ENCODE data around the gene THRSP. TPM values are rescaled to one million over a fixed set of nuclear protein-coding genes. Genes with fewer than 3 reads are reported as not detected.
"Not testable (repeated sequence)": the region's sequence is repeated elsewhere in the genome, so short reads cannot be mapped to it uniquely, and the experiment has no call there.

Gene THRSP
- total RNA-seq, 4 donors from 2014 or later, result 17.9 to 129 (median 47.3) TPM

DNA sequence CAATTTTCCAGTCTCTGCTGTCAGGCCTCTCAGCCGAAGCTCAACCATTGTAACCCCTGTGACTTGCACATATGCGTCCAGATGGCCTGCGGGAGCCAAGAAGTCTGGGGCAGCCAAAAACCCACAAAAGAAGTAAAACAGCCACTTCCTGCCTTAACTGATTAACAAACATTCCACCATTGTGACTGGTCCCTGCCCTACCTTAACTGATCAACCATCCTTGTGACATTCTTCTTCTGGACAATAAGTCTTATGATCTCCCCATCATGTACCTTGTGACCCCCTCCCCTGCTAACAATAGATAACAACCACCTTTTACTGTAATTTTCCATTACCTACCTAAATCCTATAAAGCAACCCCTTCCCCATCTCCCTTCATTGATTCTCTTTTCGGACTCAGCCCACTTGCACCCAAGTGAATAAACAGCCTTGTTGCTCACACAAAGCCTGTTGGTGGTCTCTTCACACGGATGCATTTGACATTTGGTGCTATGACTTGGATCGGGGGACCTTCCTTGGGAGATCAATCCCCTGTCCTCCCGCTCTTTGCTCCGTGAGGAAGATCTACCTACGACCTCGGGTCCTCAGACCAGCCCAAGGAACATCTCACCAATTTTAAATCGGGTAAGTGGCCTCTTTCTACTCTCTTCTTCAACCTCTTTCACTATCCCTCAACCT is 17.3 kb downstream of the THRSP start:
- no peaks in the 10 kb centered on the region for H3K9me3 ChIP-seq
- H3K27me3 ChIP-seq, result no peaks in the 10 kb centered on the region
- peaks cover 32% of the 10 kb centered on the region for H3K4me1 ChIP-seq
- H3K4me3 ChIP-seq, result no peak overlapping the region
- no peaks in the 10 kb centered on the region for H3K36me3 ChIP-seq
- H3K27ac ChIP-seq, result no peak overlapping the region
- TF ChIP-seq, protein P1, sequence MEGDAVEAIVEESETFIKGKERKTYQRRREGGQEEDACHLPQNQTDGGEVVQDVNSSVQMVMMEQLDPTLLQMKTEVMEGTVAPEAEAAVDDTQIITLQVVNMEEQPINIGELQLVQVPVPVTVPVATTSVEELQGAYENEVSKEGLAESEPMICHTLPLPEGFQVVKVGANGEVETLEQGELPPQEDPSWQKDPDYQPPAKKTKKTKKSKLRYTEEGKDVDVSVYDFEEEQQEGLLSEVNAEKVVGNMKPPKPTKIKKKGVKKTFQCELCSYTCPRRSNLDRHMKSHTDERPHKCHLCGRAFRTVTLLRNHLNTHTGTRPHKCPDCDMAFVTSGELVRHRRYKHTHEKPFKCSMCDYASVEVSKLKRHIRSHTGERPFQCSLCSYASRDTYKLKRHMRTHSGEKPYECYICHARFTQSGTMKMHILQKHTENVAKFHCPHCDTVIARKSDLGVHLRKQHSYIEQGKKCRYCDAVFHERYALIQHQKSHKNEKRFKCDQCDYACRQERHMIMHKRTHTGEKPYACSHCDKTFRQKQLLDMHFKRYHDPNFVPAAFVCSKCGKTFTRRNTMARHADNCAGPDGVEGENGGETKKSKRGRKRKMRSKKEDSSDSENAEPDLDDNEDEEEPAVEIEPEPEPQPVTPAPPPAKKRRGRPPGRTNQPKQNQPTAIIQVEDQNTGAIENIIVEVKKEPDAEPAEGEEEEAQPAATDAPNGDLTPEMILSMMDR (IDR thresholded peaks at IDR 0.05), result no peak
- TF ChIP-seq POLR2A (IDR thresholded peaks at IDR 0.05) (no peak), EP300 (IDR thresholded peaks at IDR 0.05) (no peak), POLR2AphosphoS5 (IDR thresholded peaks at IDR 0.05) (no peak)
- no peak for DNase-seq (ENCODE audit: low spot score in 2 of 2)
- 90% methylated on average over 11 of the region's 11 CpGs for WGBS

DNA sequence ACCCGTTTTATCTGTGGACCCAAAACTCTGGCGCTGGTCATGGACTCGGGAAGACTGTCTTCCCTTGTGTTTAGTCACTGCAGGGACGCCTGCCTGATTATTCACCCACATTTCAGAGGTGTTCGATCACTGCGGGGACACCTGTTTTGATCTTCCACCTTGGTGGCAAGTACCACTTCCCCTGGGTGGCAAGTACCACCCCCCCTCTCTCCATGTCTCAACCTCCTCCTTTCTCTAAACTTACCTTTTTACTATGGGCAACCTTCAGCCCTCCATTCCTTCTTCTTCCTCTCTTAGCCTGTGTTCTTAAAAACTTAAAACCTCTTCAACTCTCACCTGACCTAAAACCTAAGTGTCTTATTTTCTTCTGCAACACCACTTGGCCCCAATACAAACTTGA is 17.9 kb downstream of the THRSP start:
- no peak overlapping the region for H3K27ac ChIP-seq
- no peaks in the 10 kb centered on the region for H3K36me3 ChIP-seq
- DNase-seq (ENCODE audit: low spot score in 2 of 2), result no peak
- H3K4me1 ChIP-seq, result peaks cover 28% of the 10 kb centered on the region
- H3K27me3 ChIP-seq, result no peaks in the 10 kb centered on the region
- H3K4me3 ChIP-seq, result no peak overlapping the region
- 89% methylated on average over 6 of the region's 6 CpGs for WGBS
- TF ChIP-seq POLR2AphosphoS5 (IDR thresholded peaks at IDR 0.05) (no peak), EP300 (IDR thresholded peaks at IDR 0.05) (no peak), POLR2A (IDR thresholded peaks at IDR 0.05) (no peak)
- TF ChIP-seq, protein P1 (IDR thresholded peaks at IDR 0.05), result no peak
- H3K9me3 ChIP-seq, result no peaks in the 10 kb centered on the region

DNA sequence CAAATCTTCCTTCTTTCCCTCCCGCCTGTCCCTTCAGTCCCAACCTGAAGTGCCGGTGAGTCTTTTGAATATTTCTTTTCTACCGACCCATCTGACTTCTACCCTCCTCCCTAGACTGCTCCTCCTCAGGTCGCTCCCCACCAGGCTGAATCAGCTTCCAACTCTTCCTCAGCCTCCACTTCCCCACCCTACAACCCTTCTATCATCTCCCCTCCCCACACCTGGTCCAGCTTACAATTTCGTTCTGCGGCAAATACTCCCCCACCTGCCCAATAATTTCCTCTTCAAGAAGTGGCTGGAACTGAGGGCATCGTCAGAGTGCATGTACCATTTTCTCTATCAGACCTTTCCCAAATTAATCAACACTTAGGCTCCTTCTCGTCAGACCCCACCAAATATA is 18.5 kb downstream of the THRSP start:
- DNase-seq (ENCODE audit: low spot score in 2 of 2), result no peak
- no peaks in the 10 kb centered on the region for H3K27me3 ChIP-seq
- TF ChIP-seq POLR2A (IDR thresholded peaks at IDR 0.05) (no peak), EP300 (IDR thresholded peaks at IDR 0.05) (no peak), POLR2AphosphoS5 (IDR thresholded peaks at IDR 0.05) (no peak)
- TF ChIP-seq, protein P1 (IDR thresholded peaks at IDR 0.05), result no peak
- H3K36me3 ChIP-seq, result no peaks in the 10 kb centered on the region
- 89% methylated on average over 8 of the region's 8 CpGs for WGBS
- H3K4me1 ChIP-seq, result peaks cover 23% of the 10 kb centered on the region
- H3K4me3 ChIP-seq, result no peak overlapping the region
- H3K9me3 ChIP-seq, result no peaks in the 10 kb centered on the region
- no peak overlapping the region for H3K27ac ChIP-seq

DNA sequence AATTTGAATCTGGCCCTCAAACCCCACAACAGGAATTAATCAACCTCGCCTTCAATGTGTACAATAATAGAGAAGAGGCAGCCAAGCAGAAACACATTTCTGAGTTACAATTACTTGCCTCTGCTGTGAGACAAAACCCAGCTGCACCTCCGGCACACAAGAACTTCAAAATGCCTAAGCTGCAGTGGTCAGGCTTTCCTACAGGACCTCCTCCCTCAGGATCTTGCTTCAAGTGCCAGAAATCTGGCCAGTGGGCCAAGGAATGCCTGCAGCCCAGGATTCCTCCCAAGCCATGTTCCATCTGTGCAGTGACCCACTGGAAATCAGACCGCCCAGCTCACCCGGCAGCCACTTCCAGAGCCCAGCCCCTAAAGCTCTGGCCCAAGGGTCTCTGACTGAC is 19.4 kb downstream of the THRSP start:
- DNase-seq (ENCODE audit: low spot score in 2 of 2), result no peak
- TF ChIP-seq, protein P1 (IDR thresholded peaks at IDR 0.05), result no peak
- 68% methylated on average over 4 of the region's 4 CpGs for WGBS

DNA sequence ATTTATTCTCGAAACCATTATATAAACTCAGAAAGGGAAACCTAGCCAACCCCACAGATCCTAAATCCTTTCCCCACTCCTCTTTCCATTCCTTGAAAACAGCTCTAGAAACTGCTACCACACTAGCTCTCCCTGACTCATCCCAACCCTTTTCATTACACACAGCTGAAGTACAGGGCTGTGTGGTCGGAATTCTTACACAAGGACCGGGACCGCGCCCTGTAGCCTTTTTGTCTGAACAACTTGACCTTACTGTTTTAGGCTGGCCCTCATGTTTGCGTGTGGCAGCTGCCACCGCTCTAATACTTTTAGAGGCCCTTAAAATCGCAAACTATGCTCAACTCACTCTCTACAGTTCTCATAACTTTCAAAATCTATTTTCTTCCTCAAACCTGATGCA is 20.8 kb downstream of the THRSP start:
- H3K9me3 ChIP-seq; H3K27me3 ChIP-seq; H3K4me3 ChIP-seq; DNase-seq (ENCODE audit: low spot score in 2 of 2); H3K36me3 ChIP-seq; H3K4me1 ChIP-seq; H3K27ac ChIP-seq: not testable (repeated sequence)
- 88% methylated on average over 8 of the region's 8 CpGs for WGBS

More for the DNA sequence above, 19.4 kb downstream of the THRSP start:
- no peaks in the 10 kb centered on the region for H3K27me3 ChIP-seq
- no peak overlapping the region for H3K27ac ChIP-seq
- no peaks in the 10 kb centered on the region for H3K36me3 ChIP-seq
- no peaks in the 10 kb centered on the region for H3K9me3 ChIP-seq
- H3K4me3 ChIP-seq, result no peak overlapping the region
- H3K4me1 ChIP-seq, result peaks cover 14% of the 10 kb centered on the region

DNA sequence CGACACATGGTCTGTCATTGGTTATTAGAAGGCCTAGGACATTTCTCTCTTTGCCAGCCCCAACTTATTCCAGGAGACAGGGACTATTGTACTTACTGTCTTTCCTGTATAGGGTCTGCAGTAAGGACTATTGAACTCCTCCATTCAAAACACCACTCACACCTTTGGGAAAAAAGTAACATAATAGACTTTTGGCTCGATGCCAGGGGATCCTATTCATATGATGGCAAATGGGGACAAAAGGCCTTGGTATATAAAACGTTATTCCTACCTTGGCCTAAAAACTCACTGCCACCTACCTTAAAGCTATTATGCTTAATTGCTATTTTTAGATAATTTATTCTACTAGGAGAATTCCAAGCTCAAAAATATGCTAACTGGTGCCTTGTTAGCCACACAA is 22.3 kb downstream of the THRSP start:
- no peaks in the 10 kb centered on the region for H3K27me3 ChIP-seq
- WGBS, result 41% methylated on average over 3 of the region's 3 CpGs

DNA sequence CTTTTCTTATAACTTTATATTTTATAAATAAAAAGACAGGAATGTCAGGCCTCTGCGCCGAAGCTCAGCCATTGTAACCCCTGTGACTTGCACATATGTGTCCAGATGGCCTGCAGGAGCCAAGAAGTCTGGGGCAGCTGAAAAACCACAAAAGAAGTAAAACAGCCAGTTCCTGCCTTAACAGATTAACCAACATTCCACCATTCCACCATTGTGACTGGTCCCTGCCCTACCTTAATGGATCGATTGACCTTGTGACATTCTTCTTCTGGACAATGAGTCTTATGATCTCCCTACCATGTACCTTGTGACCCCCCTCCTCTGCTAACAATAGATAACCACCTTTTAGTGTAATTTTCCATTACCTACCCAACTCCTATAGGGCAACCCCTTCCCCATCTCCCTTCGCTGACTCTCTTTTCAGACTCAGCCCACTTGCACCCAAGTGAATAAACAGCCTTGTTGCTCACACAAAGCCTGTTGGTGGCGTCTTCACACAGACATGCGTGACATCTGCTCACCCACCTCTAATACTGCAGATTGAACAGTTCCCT is 22.9 kb downstream of the THRSP start:
- not testable (repeated sequence) for DNase-seq (ENCODE audit: low spot score in 2 of 2); H3K36me3 ChIP-seq; H3K4me3 ChIP-seq; H3K27me3 ChIP-seq; H3K4me1 ChIP-seq; H3K27ac ChIP-seq; H3K9me3 ChIP-seq
- 83% methylated on average over 6 of the region's 6 CpGs for WGBS

More for the DNA sequence above, 22.3 kb downstream of the THRSP start:
- no peak overlapping the region for H3K4me3 ChIP-seq
- TF ChIP-seq POLR2A (IDR thresholded peaks at IDR 0.05) (no peak), EP300 (IDR thresholded peaks at IDR 0.05) (no peak), POLR2AphosphoS5 (IDR thresholded peaks at IDR 0.05) (no peak)
- TF ChIP-seq, protein P1 (IDR thresholded peaks at IDR 0.05), result no peak
- H3K9me3 ChIP-seq, result no peaks in the 10 kb centered on the region
- no peak for DNase-seq (ENCODE audit: low spot score in 2 of 2)
- no peaks in the 10 kb centered on the region for H3K36me3 ChIP-seq
- no peak overlapping the region for H3K27ac ChIP-seq
- no peaks in the 10 kb centered on the region for H3K4me1 ChIP-seq

All from suprapubic skin (tissue), 4 donors.